ENCODE data around the gene PHAF1. TPM values are rescaled to one million over a fixed set of nuclear protein-coding genes. Genes with fewer than 3 reads are reported as not detected.

PHAF1 gene
- total and polyA plus RNA-seq, 4 donors, result 15.5 to 32.2 (median 24.1) TPM

DNA sequence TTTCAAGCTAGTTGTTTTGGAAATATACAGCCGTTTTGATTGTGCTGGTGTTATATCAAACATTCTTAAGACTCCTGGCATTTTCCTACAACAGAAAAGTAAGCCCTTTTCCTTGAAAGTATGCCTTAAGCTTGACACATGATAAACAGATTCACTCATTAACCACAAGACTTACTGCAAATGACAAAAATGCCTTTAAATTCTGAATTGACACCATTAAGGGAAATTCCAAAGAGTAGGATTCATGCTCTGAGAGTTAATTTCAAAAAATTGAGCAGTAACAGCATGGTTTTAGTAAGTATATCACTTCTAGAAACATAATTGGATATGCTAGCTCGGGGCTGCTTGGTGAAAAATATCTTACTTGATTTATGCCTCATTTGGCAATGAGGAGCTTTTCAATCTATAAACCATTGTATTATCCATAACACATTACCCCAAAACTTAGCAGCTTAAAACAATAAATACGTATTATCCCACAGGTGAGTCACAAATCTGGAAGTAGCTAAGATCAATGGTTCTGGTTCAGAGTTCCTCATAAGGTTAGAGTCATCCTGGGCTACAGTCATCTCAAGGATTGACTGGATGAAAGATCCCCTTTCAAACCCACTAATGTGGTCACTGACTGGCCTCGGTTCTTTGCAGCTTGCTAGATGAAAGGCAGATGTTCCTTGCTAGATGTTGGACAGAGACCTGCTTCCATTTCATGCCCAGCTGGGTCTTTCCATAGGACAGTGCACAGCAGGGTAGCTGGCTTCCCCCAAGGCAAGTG lies 8.2 kb upstream of the PHAF1 start:
- H3K27me3 ChIP-seq (ENCODE audit: control insufficient read depth, insufficient read depth, low read length), result no peaks in the 10 kb centered on the region
- H3K36me3 ChIP-seq (ENCODE audit: control insufficient read depth, insufficient read depth, low read length), result no peaks in the 10 kb centered on the region
- H3K4me1 ChIP-seq (ENCODE audit: control insufficient read depth, insufficient read depth, low read length), result no peaks in the 10 kb centered on the region
- peak in 1 of 6 donors; percentile 8 for DNase-seq (ENCODE audit: low read depth in 4 of 6, low spot score in 6 of 6)
- no peak overlapping the region for H3K27ac ChIP-seq (ENCODE audit: low read depth, low read length)
- H3K9me3 ChIP-seq (ENCODE audit: control insufficient read depth, insufficient read depth, low read length), result no peaks in the 10 kb centered on the region
- no CpG with 5 or more reads among the region's 4 CpGs for WGBS (ENCODE audit: insufficient coverage)
- H3K4me3 ChIP-seq (ENCODE audit: low read depth, low read length), result no peak overlapping the region

DNA sequence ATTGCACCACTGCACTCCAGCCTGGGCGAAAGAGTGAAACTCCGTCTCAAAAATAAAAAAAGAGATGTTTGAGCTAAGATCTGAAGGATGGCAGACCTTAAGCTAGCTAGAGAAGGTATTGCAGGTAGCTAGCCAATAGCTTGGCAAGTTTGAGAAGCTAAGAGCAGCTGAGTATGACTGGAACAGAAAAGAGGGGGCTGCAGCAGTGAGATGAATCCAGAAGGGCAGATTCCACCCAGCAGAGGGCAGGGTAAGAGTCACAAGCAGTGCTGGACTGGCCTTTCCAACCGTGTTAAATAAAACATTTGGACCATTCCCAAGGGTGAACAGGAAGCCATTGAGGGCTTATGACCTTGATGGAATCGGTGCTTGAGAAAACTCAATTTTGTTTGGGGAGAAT lies 5.7 kb upstream of the PHAF1 start:
- WGBS (ENCODE audit: insufficient coverage), result 69% methylated on average over 4 of the region's 4 CpGs
- Histone ChIP-seq H3K4me1 (ENCODE audit: control insufficient read depth, insufficient read depth, low read length) (peaks cover 2% of the 10 kb centered on the region), H3K4me3 (ENCODE audit: low read depth, low read length) (no peak overlapping the region), H3K36me3 (ENCODE audit: control insufficient read depth, insufficient read depth, low read length) (no peaks in the 10 kb centered on the region), H3K27ac (ENCODE audit: low read depth, low read length) (no peak overlapping the region), H3K9me3 (ENCODE audit: control insufficient read depth, insufficient read depth, low read length) (no peaks in the 10 kb centered on the region), H3K27me3 (ENCODE audit: control insufficient read depth, insufficient read depth, low read length) (no peaks in the 10 kb centered on the region)
- DNase-seq (ENCODE audit: low read depth in 4 of 6, low spot score in 6 of 6), result peak in 1 of 6 donors; percentile 18

DNA sequence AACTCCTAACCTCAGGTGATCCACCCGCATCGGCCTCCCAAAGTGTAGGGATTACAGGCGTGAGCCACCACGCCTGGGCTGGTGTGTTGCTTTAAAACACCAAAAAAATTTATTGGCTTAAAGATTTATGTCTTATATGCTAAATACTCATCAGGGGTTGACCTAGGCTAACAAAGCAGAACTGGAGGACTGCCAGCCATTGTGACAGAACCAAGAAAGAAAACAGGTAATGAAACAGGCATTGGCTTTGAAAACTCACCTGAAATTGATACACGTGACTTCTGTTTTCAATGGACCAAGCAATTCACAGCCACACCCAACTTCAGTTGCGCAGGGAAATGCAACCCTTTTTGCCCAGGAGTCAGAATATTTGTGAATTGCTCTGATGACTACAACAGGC lies 4.9 kb upstream of the PHAF1 start:
- no peaks in the 10 kb centered on the region for H3K27me3 ChIP-seq (ENCODE audit: control insufficient read depth, insufficient read depth, low read length)
- peaks cover 6% of the 10 kb centered on the region for H3K4me1 ChIP-seq (ENCODE audit: control insufficient read depth, insufficient read depth, low read length)
- no peak overlapping the region for H3K27ac ChIP-seq (ENCODE audit: low read depth, low read length)
- no peaks in the 10 kb centered on the region for H3K9me3 ChIP-seq (ENCODE audit: control insufficient read depth, insufficient read depth, low read length)
- H3K36me3 ChIP-seq (ENCODE audit: control insufficient read depth, insufficient read depth, low read length), result no peaks in the 10 kb centered on the region
- DNase-seq (ENCODE audit: low read depth in 4 of 6, low spot score in 6 of 6), result no peak
- 97% methylated on average over 4 of the region's 6 CpGs for WGBS (ENCODE audit: insufficient coverage)
- H3K4me3 ChIP-seq (ENCODE audit: low read depth, low read length), result no peak overlapping the region

GRCh38 chr16:67105246-67105645 lies 4.5 kb upstream of the PHAF1 start:
- Histone ChIP-seq H3K9me3 (ENCODE audit: control insufficient read depth, insufficient read depth, low read length) (no peaks in the 10 kb centered on the region), H3K4me3 (ENCODE audit: low read depth, low read length) (no peak overlapping the region), H3K27ac (ENCODE audit: low read depth, low read length) (no peak overlapping the region), H3K27me3 (ENCODE audit: control insufficient read depth, insufficient read depth, low read length) (no peaks in the 10 kb centered on the region), H3K4me1 (ENCODE audit: control insufficient read depth, insufficient read depth, low read length) (peaks cover 8% of the 10 kb centered on the region), H3K36me3 (ENCODE audit: control insufficient read depth, insufficient read depth, low read length) (no peaks in the 10 kb centered on the region)
- no peak for DNase-seq (ENCODE audit: low read depth in 4 of 6, low spot score in 6 of 6)
- 100% methylated on average over 1 of the region's 2 CpGs for WGBS (ENCODE audit: insufficient coverage)

DNA sequence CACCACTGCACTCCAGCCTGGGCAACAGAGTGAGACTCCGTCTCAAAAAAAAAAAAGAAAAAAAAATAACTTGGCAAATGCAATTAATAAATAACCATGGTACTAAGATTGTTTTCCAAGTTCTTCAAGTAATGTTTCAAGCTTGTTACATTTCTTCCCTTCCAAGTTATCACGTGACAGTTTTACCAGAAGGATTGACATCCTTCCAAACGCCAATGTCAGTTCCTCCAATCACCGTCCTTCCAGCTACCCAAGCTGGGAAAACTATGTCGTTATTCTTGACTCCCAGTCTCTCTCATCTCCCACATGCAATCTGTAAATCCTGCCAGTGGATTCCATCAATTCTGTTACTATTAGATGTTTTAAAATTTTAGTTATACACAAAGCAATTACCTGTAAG lies 3.9 kb upstream of the PHAF1 start:
- WGBS (ENCODE audit: insufficient coverage), result 52% methylated on average over 2 of the region's 5 CpGs
- no peak overlapping the region for H3K27ac ChIP-seq (ENCODE audit: low read depth, low read length)
- DNase-seq (ENCODE audit: low read depth in 4 of 6, low spot score in 6 of 6), result peak in 1 of 6 donors; percentile 67

GRCh38 chr16:67108489-67108888 lies 1.3 kb upstream of the PHAF1 start:
- WGBS (ENCODE audit: insufficient coverage), result 98% methylated on average over 4 of the region's 6 CpGs
- H3K27me3 ChIP-seq (ENCODE audit: control insufficient read depth, insufficient read depth, low read length), result no peaks in the 10 kb centered on the region
- H3K4me3 ChIP-seq (ENCODE audit: low read depth, low read length), result no peak overlapping the region

More for the DNA sequence above, 3.9 kb upstream of the PHAF1 start:
- no peaks in the 10 kb centered on the region for H3K36me3 ChIP-seq (ENCODE audit: control insufficient read depth, insufficient read depth, low read length)
- no peaks in the 10 kb centered on the region for H3K27me3 ChIP-seq (ENCODE audit: control insufficient read depth, insufficient read depth, low read length)
- H3K4me3 ChIP-seq (ENCODE audit: low read depth, low read length), result no peak overlapping the region
- no peaks in the 10 kb centered on the region for H3K9me3 ChIP-seq (ENCODE audit: control insufficient read depth, insufficient read depth, low read length)
- peaks cover 14% of the 10 kb centered on the region for H3K4me1 ChIP-seq (ENCODE audit: control insufficient read depth, insufficient read depth, low read length)

DNA sequence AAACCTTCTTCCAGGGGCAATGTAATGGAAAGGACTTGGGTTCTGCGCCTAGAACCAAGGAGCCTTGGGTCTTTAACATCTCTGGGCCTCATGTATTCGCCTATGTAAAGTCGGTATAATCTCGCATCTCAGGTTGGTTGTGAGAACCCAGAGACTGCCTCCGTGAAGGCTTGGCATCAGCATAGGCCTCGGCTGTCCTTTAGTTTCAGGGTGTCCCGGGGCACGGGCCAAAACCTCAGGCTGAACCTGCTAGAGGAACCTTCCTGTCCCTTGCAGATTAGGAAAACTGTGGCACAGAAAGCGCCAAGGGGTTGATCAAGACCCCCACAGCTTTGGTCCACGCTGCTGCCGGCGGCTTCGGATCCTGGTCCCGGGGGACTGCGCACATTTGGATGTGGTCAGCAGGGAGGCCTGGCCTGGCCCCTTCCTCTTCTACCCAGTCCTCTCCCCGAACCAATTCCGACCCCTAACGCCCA lies 772 bp upstream of the PHAF1 start:
- Histone ChIP-seq H3K4me1 (ENCODE audit: control insufficient read depth, insufficient read depth, low read length) (peaks cover 15% of the 10 kb centered on the region), H3K4me3 (ENCODE audit: low read depth, low read length) (peak overlapping the region; percentile 86), H3K9me3 (ENCODE audit: control insufficient read depth, insufficient read depth, low read length) (no peaks in the 10 kb centered on the region), H3K27ac (ENCODE audit: low read depth, low read length) (peak overlapping the region; percentile 82), H3K27me3 (ENCODE audit: control insufficient read depth, insufficient read depth, low read length) (no peaks in the 10 kb centered on the region), H3K36me3 (ENCODE audit: control insufficient read depth, insufficient read depth, low read length) (no peaks in the 10 kb centered on the region)
- WGBS (ENCODE audit: insufficient coverage), result 52% methylated on average over 18 of the region's 18 CpGs
- DNase-seq (ENCODE audit: low read depth in 4 of 6, low spot score in 6 of 6), result no peak

More at GRCh38 chr16:67108489-67108888, 1.3 kb upstream of the PHAF1 start:
- Histone ChIP-seq H3K36me3 (ENCODE audit: control insufficient read depth, insufficient read depth, low read length) (no peaks in the 10 kb centered on the region), H3K27ac (ENCODE audit: low read depth, low read length) (no peak overlapping the region), H3K4me1 (ENCODE audit: control insufficient read depth, insufficient read depth, low read length) (peaks cover 15% of the 10 kb centered on the region), H3K9me3 (ENCODE audit: control insufficient read depth, insufficient read depth, low read length) (no peaks in the 10 kb centered on the region)
- no peak for DNase-seq (ENCODE audit: low read depth in 4 of 6, low spot score in 6 of 6)

- no peak overlapping the region for H3K27ac ChIP-seq (ENCODE audit: low read depth, low read length)
- DNase-seq (ENCODE audit: low read depth in 4 of 6, low spot score in 6 of 6), result no peak
- H3K9me3 ChIP-seq (ENCODE audit: control insufficient read depth, insufficient read depth, low read length), result no peaks in the 10 kb centered on the region
- H3K36me3 ChIP-seq (ENCODE audit: control insufficient read depth, insufficient read depth, low read length), result peaks cover 3% of the 10 kb centered on the region
- WGBS (ENCODE audit: insufficient coverage), result 100% methylated on average over 1 of the region's 4 CpGs
- no peak overlapping the region for H3K4me3 ChIP-seq (ENCODE audit: low read depth, low read length)
- H3K27me3 ChIP-seq (ENCODE audit: control insufficient read depth, insufficient read depth, low read length), result no peaks in the 10 kb centered on the region
- peaks cover 15% of the 10 kb centered on the region for H3K4me1 ChIP-seq (ENCODE audit: control insufficient read depth, insufficient read depth, low read length)
Observed at GRCh38 chr16:67111951-67112444, 2.3 kb downstream of the PHAF1 start.

- Histone ChIP-seq H3K9me3 (ENCODE audit: control insufficient read depth, insufficient read depth, low read length) (no peaks in the 10 kb centered on the region), H3K27me3 (ENCODE audit: control insufficient read depth, insufficient read depth, low read length) (no peaks in the 10 kb centered on the region), H3K4me3 (ENCODE audit: low read depth, low read length) (no peak overlapping the region), H3K4me1 (ENCODE audit: control insufficient read depth, insufficient read depth, low read length) (peaks cover 15% of the 10 kb centered on the region), H3K36me3 (ENCODE audit: control insufficient read depth, insufficient read depth, low read length) (peaks cover 3% of the 10 kb centered on the region), H3K27ac (ENCODE audit: low read depth, low read length) (no peak overlapping the region)
- DNase-seq (ENCODE audit: low read depth in 4 of 6, low spot score in 6 of 6), result peak in 1 of 6 donors; percentile 43
- 83% methylated on average over 2 of the region's 4 CpGs for WGBS (ENCODE audit: insufficient coverage)
Observed at GRCh38 chr16:67112591-67113399, 3.1 kb downstream of the PHAF1 start.
